DOHH2 (cell line): ENCODE results near the gene ANO6.

Source experiments
- EZH2phosphoT487 ChIP-seq: fragments of 200-600 bp; sonication (generic); IDR thresholded peaks from 2 replicates; pipeline ENCODE4 v1.6.1; 2017; ENCODE audit warnings: borderline replicate concordance, mild to moderate bottlenecking, antibody characterized with exemption, low read length, moderate library complexity, mixed read lengths
- TF ChIP-seq, protein P1 (sequence below): fragments of 200-600 bp; sonication (generic); IDR thresholded peaks from one replicate; pipeline ENCODE4 v1.5.1; 2014; ENCODE audit warnings: antibody characterized with exemption, mild to moderate bottlenecking, low read depth, low read length; ENCODE audit not compliant: poor library complexity, severe bottlenecking

DNA sequence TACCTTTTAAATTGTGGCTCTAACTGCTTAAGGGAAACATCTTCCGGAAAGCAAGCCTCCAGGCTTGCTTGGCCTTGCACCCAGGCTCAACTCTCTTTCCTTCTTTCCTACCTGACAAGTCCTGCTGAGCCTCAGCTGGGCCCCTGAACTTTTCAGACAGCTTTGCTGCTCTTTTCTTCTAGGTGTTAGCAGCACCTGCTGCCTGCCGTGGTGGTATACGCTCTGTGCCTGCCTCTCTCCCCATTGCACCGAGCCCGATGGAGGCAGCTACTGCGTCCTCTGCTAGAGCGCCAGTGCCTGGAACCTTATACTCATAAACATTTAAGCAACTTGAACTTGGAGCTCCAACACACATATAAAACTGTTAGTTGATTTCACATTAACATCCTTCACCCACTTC, 195.7 kb downstream of the ANO6 start:
- TF ChIP-seq, protein P1, sequence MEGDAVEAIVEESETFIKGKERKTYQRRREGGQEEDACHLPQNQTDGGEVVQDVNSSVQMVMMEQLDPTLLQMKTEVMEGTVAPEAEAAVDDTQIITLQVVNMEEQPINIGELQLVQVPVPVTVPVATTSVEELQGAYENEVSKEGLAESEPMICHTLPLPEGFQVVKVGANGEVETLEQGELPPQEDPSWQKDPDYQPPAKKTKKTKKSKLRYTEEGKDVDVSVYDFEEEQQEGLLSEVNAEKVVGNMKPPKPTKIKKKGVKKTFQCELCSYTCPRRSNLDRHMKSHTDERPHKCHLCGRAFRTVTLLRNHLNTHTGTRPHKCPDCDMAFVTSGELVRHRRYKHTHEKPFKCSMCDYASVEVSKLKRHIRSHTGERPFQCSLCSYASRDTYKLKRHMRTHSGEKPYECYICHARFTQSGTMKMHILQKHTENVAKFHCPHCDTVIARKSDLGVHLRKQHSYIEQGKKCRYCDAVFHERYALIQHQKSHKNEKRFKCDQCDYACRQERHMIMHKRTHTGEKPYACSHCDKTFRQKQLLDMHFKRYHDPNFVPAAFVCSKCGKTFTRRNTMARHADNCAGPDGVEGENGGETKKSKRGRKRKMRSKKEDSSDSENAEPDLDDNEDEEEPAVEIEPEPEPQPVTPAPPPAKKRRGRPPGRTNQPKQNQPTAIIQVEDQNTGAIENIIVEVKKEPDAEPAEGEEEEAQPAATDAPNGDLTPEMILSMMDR = no peak
- no peak for TF ChIP-seq EZH2phosphoT487
